ENCODE measurements around the gene SLC9B1.
"Not testable (repeated sequence)": the region's sequence is repeated elsewhere in the genome, so short reads cannot be mapped to it uniquely, and the experiment has no call there.

Gene SLC9B1

DNA sequence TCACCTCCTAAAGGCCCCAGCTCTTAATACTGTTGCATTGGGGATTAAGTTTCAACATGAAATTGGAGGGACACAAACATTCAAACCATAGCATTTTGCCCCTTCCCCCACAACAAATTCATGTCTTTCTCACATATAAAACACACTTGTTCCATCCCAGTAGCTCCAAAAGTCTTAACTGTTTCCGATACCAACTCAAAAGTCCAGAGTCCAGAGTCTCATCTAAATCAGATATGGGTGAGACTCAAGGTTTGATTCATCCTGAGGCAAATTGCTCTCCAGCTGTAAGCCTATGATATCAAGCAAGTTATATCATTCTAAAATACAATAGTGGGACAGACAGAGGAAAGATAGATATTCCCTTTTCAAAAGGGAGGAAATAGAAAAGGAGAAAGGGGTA lies 8.7 kb downstream of the SLC9B1 start:
- DNase-seq, result no peak

DNA sequence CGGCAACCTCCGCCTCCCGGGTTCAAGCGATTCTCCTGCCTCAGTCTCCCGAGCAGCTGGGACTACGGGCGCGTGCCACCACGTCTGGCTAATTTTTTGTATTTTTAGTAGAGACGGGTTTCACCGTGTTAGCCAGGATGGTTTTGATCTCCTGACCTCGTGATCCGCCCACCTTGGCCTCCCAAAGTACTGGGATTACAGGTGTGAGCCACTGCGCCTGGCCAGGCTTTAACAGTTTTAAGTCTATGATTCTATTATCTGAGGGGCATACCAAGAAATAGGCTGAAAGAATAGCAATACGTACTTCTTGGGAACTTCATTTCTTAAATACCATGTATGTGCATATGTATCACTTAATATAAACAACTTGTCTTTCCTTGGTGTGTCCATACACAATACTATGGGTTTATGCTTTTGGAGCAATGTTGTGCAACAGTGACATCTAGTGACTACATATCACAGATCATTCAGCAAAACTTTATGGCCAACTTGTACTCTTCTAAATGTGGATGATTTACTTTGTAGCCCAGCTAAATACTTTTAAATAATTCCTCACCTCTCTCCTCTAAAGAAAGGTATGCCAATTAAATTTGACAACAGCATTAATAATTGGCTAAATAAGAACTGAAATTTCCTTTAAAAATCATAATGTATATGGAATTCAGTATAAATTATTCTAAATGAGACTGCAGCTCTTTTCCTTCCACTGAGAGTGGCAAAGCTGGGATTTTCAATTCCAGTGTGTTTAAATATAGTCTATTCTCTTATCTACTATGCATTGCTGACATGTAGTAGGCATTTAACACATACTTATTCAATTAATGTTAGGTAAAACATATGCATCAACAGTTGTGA lies 10.4 kb downstream of the SLC9B1 start:
- DNase-seq, result peak in 2 of 5 experiments; percentile 20 to 78

DNA sequence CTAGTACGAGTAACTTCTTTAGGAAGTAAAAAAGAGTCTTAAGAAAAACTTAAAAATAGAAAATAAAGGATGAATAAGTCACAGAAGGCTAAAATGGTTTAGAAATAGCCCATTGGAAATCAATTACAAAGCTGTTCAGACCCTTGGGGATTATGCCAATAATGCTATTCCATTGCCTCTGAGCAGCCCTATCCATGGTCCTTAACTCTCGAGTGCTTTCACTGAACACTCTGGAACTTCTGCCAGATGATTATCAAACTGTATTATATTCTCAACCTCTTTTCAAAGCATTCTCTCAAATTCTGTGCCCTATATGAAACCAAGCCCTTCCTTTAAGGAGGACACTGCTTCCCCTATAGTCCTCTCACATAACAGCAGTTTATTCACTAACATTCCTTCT lies 17.0 kb downstream of the SLC9B1 start:
- no peak for DNase-seq

DNA sequence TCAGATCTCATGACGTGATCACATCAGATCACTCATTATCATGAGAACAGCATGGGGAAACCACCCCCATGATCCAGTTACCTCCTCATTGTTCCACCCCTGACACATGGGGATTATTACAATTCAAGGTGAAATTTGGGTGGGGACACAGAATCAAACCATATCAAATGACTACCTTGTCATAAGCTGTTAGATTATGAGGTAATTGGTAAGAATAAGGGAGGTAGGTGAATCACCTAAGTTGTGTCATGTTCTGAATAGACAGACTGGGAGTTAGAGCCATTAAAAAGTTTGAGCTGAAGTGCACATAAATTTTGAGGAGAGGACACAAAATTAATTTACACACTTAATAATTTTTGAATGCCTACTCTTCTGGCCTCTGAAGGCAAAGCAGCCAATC lies 24.7 kb downstream of the SLC9B1 start:
- no peak for DNase-seq

DNA sequence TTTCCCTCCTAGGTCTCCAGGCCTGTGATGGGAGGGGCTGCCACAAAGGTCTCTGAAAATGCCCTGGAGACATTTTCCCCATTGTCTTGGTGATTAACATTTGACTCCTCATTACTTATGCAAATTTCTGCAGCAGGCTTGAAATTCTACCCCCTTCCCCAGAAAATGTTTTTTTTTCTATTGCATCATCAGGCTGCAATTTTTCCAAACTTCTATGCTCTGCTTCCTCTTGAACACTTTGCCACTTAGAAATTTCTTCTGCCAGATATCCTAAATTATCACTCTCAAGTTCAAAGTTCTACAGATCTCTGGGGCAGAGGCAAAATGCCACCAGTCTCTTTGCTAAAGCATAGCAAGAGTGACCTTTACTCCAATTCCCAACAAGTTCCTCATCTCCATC lies 25.5 kb downstream of the SLC9B1 start:
- DNase-seq, result not testable (repeated sequence)

DNA sequence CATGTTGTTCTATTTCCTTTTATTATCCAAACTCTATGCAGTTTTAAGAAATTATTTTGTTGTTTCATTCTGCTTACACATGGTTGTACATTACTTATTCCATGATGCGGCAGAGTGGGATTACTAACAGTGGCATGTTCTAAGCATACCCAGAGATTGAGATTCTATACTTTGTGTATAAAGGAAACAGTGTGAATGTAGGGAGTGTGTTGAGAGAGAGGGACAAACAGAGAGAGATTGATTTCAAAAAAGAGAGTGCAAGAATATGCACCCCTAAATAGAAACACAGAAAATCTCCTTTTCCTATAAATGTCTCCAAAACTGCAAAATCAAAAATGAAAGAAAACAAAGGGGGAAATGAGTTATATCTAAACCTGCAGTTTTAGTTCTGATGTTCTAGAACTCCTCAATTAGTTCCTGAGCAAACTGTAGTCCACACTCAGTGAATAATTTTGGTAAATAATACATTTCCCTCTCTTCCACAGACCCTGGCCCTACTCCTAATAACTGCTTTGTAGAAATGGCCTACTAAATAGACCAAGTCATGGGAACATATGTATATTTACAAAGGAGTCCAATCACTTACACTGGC lies 31.0 kb downstream of the SLC9B1 start:
- DNase-seq, result no peak

DNA sequence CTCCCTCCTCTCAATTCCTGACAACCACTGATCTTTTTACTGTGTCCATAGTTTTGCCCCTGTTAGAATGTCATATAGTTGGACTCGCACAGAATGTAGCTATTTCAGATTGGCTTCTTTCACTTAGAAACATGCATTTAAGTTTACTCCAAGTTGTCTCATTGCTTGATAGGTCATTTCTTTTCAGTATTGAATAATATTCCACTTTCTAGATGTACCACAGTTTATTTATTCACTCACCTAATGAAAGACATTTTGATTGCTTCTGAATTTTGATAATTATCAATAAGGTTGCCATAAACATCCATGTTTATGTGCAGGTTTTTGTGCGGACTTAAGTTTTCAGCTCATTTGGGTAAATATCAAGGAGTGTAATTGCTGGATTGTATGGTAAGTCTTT lies 38.5 kb downstream of the SLC9B1 start:
- no peak for DNase-seq

DNA sequence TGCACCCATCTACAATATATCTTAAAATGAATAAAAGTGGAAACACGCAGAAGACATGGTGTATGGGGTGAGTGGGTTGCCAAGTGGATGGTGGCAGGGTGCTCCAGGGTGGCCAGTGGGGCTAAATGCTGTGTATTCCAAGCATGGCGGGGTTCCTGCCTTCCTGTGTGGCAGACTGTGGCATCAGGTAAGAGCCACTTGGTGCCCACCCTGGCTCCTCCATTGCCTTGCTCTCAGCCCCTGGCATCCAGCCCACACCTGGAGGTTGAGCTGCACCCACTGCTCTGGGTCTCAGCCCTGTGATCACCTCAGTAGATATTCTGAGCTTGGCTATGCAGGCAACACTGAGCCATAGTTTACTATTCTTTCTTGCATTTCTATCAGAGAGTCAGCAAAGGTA lies 57.7 kb downstream of the SLC9B1 start:
- DNase-seq, result not testable (repeated sequence)

DNA sequence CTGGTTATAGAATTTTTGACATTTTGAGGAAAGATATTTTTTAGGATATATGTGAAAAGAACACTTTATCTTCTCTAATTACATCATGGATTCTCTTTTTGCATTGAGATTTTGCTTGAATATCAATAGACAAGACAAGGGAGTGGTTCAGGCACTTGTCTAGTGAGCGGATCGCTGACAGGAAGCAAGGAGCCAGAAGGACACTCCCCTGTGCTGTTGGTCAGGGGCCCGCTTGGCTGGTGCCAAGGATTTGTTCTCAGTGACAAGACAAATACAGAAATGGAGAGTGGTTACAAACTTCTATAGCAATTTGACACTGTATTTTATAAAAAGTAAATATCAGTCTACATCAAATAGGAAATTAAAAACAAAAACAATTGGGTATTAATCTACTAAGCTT lies 60.0 kb downstream of the SLC9B1 start:
- no peak for DNase-seq

DNA sequence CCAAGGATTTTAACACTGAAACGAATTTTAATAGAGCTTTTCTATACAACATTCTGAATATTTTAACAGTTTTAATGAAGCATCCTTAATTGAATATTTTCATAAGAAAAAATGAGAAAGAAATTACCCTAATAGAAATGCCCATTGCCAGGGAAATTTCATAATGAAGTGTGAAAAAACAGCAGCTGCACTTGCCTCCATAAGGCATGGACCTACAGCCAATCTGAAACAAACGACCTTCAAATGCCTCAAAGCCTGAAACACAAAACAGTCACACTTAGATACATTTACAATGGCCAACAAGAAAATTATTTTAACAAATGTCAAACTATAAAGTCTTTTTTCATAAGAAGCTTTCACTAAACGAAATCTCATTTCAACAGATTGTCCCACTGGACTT lies 74.4 kb downstream of the SLC9B1 start:
- DNase-seq, result no peak

DNA sequence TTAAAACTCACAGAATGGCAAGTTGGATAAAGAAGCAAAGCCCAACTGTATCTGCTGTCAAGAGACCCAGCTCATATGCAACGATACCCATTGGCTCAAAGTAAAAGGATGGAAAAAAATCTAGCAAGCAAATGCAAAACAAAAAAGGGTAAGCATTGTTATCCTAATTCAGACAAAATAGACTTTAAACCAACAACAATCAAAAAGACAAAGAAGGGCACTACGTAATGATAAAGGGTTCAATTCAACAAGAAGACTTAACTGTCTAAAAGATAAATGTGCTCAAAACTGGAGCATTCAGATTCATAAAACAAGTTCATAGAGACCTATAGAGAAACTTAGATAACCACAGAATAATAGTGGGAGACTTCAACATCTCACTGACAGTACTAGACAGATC lies 81.4 kb downstream of the SLC9B1 start:
- not testable (repeated sequence) for DNase-seq

DNA sequence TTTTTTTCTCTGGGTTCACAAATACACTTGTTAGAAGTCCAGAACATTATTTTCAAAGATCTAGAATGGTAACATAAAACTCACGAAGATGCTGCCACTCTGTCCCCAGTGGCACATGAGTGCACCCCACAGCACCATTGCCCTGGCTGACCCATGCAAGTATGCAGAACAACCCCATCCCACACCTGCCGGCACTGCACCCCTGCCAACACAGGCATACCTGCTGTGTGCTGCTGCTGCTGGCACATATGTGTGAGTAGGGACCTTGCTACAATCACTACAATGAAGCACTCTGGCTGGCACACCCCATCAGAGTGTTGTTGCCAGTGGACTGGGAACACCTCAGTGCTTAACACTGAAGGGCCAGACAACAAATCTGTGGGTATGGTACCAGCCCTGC lies 83.8 kb downstream of the SLC9B1 start:
- no peak for DNase-seq

DNA sequence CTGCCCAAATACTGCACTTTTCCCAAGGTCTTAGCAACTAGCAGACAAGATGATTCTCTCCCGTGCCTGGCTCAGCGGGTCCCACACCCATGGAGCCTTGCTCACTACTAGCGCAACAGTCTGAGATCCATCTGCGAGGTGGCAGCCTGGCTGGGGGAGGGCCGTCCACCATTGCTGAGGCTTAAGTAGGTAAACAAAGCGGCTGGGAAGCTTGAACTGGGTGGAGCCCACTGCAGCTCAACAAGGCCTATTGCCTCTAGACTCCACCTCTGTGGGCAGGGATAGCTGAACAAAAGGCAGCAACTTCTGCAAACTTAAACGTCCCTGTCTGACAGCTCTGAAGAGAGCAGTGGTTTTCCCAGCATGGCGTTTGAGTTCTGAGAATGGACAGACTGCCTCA lies 99.8 kb downstream of the SLC9B1 start:
- not testable (repeated sequence) for DNase-seq

DNA sequence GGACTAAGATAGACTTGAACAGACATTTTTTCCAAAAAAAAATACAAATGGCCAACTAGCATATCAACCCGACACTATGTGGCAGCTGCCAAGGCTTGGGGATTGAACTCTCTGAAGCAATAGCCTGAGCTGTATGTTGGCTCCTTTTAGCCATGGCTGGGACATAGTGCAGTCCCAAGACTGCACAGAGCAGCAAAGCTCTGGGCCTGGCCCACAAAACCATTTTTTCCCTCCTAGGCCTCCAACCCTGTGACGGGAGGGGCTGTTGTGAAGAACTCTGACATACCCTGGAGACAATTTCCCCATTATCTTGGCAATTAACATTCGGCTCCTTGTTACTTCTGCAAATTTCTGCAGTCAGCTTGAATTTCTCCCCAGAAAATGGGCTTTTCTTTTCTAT lies 100.6 kb downstream of the SLC9B1 start:
- no peak for DNase-seq

DNA sequence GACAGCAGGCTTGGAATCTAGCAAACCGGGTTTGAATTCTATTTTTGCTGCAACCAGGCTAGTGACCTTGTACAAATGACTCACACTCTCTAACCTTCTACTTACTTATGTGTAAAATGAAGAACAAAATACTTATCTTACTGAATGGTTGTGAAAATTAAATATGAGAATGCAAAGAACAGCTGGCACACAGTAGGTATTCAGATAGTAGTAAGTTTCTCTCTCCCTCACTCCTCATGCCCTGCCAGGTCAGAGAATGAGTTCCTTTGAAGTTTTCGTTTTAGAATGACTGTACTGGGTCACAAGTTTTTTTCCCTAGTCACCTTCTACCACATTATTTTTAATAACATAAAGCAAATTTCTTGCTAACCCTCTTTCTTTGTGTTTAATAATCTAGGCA lies 117.7 kb downstream of the SLC9B1 start:
- DNase-seq, result no peak

DNA sequence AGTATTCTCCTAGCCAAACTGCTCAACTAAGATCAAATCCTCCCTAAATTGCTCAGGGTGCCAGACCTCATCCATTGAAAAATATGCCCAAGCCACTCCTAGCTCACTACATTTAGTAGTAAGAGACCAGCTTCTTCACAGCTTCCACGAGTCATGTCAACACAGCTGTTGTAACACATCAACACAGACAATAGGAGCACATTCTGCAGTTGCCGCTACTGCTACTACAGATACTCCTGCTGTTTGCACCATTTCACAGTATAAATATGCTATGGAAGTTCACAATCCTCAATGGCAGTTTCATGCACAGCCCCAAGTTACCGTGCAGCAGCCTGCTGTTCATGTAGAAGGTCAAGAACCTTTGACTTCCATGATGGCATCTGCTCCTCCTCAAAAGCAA lies 121.9 kb downstream of the SLC9B1 start:
- not testable (repeated sequence) for DNase-seq

DNA sequence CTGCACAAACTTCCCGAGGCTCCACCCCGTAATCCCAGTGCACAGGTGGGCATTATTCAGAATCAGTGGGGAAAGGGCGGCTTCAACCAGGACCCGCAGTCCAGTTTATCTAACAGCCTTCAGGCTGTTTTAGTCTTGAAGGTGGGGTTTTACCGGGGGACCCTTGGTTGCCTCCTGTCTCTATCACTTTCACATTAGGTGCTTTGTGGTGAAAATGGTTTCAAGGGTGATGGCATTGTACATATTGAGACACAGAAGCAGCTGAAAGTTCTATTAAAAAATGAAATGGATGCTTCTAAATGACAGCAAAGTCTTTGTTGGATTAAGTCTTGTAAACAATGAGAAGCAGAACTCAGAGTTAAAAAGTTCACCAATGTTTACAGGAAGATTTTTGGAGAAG lies 123.0 kb downstream of the SLC9B1 start:
- DNase-seq, result not testable (repeated sequence)

DNA sequence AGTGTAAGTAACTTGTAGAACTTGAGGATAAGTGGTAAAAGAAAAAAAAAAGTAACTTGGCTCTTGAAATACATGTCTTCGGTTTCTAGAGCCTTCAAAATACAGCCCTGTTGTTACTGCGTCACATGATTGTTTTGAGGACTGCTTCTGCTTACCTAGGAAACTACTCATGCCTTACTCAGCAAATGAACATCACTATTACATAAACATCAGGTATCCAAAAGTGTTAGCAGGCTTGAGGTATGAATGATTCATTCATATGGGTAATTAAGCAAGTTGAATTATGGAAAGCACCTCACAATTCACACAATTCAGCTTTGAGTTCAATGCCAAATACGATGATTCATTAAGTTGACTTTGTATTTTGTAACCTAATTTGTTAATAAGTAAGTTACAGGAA lies 129.6 kb downstream of the SLC9B1 start:
- not testable (repeated sequence) for DNase-seq

DNA sequence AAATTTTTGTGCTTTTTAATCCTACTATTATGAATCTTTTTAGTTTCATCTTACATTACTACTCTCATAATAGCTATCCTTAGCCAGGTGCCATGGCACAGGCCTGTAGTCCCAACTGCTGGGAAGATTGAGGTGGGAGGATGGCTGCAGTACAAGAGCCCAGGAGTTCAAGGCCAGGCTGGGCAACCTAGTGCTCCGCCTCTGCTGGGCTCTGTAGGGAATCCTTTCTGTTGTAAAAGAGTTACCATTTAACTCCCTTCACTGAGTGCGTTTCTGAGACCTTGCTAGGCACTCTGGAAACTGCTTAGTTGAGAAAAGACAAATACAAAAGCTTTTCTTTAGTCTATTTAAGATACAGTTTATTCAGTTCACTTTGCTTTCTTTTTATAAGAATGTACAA lies 130.9 kb downstream of the SLC9B1 start:
- not testable (repeated sequence) for DNase-seq

DNA sequence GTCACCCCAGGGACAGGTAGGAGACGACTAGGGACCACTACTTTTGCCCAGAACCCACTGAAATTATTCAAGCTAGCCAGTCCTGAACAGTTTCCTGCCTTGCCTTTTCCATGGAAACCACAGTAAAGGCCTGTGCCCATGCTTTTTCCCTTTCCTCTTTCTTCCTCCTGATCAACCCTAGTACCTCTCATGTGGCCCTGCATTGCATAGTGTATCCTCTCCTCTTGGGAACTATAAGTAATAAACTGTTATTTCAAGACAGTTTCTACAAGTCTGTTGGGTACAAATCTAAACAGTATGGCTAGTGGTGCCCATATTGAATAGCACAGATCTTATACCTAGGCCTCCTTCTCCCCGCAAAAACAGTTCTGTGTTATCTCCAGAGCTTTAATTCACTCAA lies 136.2 kb downstream of the SLC9B1 start:
- DNase-seq, result no peak

DNA sequence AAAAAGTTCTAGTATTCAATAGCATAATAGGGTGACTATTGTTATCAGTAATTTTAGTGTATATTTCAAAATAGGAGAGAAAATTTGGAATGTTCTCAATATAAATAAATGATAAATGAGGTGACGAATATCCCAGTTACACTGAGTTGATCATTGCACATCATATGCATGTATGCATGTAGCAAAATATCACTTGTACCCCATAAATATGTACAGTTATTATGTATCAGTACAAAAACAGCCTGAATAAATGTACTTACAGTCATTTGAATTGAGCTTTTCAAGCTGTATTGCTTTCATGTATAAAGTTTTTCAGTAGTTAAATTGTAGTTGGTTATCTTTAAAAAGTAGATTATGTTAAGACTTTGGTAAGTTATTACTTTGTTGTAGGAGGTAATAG lies 138.2 kb downstream of the SLC9B1 start:
- DNase-seq, result no peak

DNA sequence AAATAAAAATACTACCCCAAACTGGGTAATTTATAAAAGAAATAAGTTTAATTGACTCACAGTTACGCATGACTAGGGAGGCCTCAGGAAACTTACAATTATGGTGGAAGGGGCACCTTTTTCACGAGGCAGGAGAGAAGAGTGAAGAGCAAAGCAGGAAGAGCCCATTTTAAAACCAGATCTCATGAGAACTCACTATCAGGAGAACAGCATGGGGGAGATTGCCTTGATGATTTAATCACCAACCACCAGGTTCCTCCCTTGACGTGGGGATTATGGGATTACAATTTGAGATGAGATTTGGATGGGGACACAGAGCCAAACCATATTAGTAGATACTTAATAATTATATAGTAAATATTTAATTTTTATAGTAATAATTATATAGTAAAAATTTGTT lies 140.6 kb downstream of the SLC9B1 start:
- DNase-seq, result no peak

DNA sequence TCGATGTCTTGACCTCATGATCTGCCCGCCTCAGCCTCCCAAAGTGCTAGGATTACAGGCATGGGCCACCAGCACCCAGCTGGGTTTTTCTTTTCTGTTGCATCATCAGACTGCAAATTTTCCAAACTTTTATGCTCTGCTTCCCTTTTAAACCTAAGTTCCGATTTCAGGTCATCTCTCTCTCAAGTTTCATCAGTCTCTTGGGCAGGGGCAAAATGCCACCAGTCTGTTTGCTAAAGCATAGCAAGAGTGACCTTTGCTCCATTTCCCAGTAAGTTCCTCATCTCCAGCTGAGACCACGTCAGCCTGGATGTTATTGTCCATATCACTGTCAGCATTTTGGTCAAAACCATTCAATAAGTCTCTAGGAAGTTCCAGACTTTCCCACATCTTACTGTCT lies 141.2 kb downstream of the SLC9B1 start:
- DNase-seq, result not testable (repeated sequence)

DNA sequence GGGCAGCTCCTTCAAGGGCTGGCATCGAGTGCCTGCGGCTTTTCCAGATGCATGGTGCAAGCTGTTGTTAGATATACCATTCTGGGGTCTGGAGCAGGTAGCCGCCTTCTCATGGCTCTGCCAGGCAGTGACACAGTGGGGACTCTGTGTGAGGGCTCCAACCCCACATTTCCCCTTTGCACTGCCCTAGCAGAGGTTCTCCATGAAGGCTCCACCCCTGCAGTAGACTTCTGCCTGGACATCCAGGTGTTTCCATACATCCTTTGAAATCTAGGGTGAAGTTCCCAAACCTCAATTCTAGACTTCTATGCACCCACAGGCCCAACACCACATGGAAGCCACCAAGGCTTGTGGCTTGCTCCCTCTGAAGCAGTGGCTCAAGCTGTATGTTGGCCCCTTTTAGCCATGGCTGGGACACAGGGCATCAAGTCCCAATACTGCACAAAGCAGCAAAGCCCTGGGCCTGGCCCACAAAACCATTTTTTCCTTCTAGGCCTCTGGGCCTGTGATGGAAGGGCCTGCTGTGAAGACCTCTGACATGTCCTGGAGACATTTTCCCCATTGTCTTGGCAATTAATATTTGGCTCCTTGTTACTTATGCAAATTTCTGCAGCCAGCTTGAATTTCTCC lies 141.9 kb downstream of the SLC9B1 start:
- DNase-seq, result not testable (repeated sequence)
